ENCODE results near the gene EDEM1.
"Not testable (repeated sequence)": the region's sequence is repeated elsewhere in the genome, so short reads cannot be mapped to it uniquely, and the experiment has no call there.

Gene EDEM1

DNA sequence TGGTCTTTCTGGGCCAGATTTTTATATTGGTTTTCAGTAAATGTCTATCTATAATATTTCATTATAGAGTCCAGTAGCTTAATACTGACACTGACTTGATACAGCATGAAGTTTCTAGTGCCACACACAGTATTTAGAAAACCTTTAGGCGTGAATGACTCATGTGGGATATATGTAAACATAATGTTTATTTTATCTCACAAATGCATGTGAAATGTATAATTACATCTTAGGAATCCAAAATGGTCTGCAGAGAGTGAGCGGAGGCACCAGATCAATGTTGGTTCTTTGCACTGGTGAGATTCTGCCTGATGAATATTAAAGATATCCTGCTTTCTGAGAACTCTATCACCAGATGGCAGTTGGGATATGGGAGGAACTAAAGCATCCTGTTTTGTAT is 8.5 kb upstream of the EDEM1 start:
- DNase-seq (ENCODE audit: low read depth) = not testable (repeated sequence)

GRCh38 chr3:5181469-5182141 is 5.9 kb upstream of the EDEM1 start:
- DNase-seq (ENCODE audit: low read depth) = no peak

DNA sequence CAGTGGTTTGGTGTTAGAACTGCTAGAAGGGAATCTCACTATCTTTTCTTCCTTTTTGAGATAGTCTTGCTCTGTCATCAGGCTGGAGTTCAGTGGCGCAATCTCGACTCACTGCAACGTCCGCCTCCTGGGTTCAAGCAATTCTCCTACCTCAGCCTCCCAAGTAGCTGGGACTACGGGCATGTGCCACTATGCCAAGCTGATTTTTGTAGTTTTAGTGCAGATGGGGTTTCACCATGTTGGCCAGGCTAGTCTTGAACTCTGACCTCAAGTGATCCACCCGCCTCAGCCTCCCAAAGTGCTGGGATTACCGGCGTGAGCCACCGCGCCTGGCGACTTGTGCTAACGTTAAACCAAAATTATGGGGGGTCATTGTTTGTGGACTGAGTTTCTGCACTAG is 3.8 kb upstream of the EDEM1 start:
- not testable (repeated sequence) for DNase-seq (ENCODE audit: low read depth)

GRCh38 chr3:5184499-5184898 is 3.0 kb upstream of the EDEM1 start:
- no peak for DNase-seq (ENCODE audit: low read depth)

DNA sequence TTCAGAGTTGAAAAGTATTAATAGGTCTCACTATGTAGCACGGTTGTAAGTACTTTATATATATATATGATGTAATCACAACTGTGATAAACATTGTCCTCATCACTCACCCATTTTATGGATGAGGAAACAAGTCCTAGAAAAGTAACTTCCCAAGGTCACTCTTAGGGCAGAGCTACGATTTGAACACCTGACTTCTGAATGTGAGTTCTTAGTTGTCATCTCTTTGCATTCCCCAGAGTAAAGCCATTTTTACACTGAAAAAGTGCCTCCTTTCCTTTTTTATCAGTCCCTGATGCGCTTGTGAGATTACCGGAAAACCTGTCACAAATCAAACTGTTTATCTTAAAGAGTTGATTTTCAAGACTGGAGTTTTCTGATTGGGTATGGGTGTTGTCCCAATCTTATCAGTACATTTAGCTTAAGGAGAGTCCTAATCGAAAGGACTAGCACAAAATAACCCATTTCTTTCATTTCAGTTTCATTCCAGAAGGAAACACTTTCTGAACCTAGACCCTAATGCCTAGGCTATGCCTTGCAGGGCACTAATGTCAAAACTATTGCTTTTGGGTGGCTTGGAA is 2.3 kb upstream of the EDEM1 start:
- DNase-seq (ENCODE audit: low read depth) = no peak

DNA sequence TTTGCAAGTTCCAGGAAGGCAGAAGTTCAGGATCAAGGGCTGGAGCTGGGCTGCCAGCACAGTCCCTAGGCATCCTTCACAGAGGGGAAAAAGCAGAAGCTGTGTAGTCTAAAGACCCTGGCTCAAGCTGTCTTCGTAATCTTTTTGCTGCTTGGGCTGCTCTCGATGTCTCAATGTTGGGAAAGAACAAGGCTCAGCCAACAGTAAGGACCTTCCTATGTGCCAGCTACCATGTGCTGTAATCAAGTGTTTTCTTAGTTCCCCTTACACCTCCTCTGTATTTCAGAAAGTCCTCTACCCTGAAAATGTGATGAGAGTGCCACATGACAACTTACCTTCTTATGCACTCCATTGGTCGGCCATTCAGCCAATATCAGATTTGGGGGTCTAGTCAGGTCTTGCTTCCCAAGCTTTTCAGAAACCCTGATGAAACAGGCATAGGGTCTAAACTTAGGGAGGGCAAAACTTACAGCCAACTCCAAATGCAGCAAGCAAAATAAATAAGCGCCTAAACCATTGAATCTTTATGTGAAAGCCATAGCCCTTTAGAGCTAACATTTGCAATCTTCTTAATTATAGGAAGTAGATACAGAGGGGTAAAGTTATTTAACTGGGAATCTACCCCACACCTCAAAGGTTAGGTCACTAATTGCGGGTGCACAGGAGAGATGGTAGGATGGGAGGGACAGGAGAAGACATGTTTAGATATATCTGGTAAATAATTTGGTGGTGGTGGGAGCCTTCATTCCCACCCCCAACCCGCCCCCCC is 1.2 kb upstream of the EDEM1 start:
- DNase-seq (ENCODE audit: low read depth) = no peak

- no peak for DNase-seq (ENCODE audit: low read depth)
These were observed 700 bp upstream of the EDEM1 start for GRCh38 chr3:5186858-5187155.

- peak; percentile 30 for DNase-seq (ENCODE audit: low read depth)
These were observed 462 bp downstream of the EDEM1 start for GRCh38 chr3:5187920-5188418.

- peak; percentile 49 for DNase-seq (ENCODE audit: low read depth)
These were observed 1.1 kb downstream of the EDEM1 start for GRCh38 chr3:5188419-5189221.

GRCh38 chr3:5190147-5190791 is 2.8 kb downstream of the EDEM1 start:
- DNase-seq (ENCODE audit: low read depth) = no peak

DNA sequence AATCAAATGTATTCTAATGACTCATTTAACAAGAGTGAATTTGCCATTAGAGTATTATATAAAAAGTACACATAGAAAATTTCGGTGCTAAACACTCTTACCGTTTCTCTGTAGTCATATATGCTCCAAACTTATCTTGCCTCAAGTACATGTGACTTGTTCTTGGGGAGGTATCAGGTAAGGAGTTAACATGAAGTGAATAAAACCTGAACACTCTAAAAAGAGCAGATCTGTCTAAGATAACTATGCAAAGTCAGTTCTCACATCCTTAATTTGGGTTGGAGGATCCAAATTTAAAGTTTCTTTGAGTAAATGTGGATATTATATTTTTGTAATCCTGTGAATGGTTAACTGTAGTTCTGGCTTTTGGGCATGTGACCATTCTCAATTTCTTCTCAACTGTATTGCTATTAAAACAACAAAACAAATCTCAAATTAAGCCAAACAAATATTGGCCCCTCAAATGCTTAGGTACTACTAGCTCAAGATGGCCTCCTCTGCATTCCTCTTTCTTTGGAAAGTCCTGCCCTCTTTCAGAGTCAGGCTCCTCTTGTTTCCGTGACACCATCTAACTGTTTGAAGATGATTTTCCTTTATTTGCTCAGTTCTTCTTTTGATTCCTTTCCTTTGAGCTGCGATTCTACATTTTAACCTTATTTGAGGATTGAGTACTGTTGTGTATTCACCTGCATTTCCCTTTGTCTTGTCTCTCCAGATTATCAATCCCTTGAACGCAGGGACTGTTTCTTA is 4.2 kb downstream of the EDEM1 start:
- DNase-seq (ENCODE audit: low read depth) = no peak

DNA sequence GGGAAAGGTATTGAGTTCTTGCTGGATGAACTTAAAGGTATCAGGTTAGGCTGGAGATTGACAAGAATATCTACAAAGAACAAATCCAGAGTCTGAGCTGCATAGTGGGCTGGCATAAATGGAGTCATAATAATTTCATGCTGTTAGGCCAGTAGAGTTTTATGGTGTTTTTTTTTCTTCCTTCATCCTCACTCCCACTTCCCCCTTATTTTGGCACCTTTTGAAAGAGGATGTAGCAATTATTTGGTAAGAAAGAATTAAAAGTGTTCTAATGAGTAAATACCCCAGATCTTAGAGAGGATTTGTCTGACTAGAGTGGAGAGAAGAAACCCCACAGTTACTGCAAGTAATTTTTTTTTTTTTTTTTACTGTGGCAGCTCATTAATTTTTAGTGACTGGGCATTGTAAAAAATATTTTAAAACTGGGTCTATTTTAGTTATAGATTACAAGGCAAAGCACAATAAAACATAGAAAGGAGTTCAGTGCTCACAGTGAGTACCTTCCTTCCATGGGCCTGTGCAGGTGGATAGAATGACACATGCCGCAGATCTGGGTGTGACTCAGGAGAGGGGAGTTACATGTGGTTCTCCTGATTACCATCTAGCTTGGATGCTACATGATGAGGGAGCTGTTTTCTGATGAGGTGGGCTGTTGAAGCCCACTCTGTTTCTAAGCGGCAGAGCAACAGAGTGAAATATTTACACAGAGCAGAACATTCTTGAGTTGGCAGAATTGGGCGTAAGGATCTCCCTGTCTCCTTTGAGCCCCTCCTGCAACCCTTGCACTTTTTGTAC is 5.3 kb downstream of the EDEM1 start:
- DNase-seq (ENCODE audit: low read depth) = no peak

DNA sequence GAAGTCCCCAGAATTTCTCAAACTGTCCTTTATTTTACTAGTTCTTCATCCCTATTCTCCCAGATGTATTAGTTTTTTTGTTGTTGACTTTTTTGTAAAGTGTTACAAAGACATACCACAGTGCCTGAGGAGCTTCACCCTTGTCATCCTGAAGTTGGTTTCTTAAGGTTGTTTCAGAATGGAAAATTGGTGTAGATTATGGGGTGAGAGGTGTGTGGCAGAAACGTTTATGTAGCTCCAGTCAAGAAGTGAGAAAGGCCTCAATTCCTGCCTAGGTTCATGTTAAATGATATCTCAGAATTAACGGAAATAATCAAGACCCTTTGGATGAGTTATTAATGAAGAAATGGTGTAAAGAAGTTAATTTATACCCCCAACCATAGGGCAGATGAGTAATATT is 6.8 kb downstream of the EDEM1 start:
- no peak for DNase-seq (ENCODE audit: low read depth)

GRCh38 chr3:5194801-5195509 is 7.4 kb downstream of the EDEM1 start:
- DNase-seq (ENCODE audit: low read depth) = peak; percentile 55

- DNase-seq (ENCODE audit: low read depth) = no peak
These were observed 8.1 kb downstream of the EDEM1 start for GRCh38 chr3:5195605-5196004.

DNA sequence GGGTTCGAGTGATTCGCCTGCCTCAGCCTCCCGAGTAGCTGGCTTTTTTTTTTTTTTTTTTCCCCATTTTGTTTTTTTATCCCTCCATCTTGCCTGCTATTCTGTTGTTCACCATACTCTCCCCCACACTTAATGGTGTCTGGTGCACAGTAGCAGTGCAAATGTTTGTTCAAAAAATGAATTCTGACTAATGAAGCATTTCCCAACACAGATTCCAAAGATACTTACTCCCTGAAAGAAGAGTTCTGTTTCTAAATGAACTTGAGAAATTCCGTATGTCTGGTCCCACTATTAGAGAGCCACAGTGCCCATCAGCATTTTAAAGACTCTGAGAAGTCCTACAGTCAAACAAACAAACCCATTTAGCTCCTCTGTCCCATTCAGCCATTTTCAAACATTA is 9.5 kb downstream of the EDEM1 start:
- no peak for DNase-seq (ENCODE audit: low read depth)

- DNase-seq (ENCODE audit: low read depth) = peak; percentile 40
These were observed 10.2 kb downstream of the EDEM1 start for GRCh38 chr3:5197470-5198312.

- DNase-seq (ENCODE audit: low read depth) = no peak
These were observed 10.8 kb downstream of the EDEM1 start for GRCh38 chr3:5198313-5198677.

Data from T follicular helper cell (primary cell).